Loucy (cell line): ENCODE results near the gene RASD1.

Experiments
- H2AFZ ChIP-seq: fragments of 200-600 bp; sonication (generic); 2 replicates; pipeline ENCODE4 v1.6.0; 2016; ENCODE audit warnings: antibody characterized with exemption, mild to moderate bottlenecking, low read length, moderate library complexity
- H3F3A ChIP-seq: fragments of 200-600 bp; 2 replicates; pipeline ENCODE4 v1.6.0; 2016; ENCODE audit warnings: antibody characterized with exemption, low read depth, mild to moderate bottlenecking
- H3K27me3 ChIP-seq: fragments of 200-600 bp; sonication (generic); 2 replicates; pipeline ENCODE4 v1.6.1; 2014; ENCODE audit warnings: low read length, mild to moderate bottlenecking; ENCODE audit not compliant: insufficient read depth, poor library complexity, severe bottlenecking
- H3K36me3 ChIP-seq: fragments of 200-600 bp; sonication (generic); 2 replicates; pipeline ENCODE4 v1.6.1; 2016; ENCODE audit warnings: low read length; ENCODE audit not compliant: insufficient read depth
- H3K4me1 ChIP-seq: fragments of 200-600 bp; sonication (generic); 2 replicates; pipeline ENCODE4 v1.5.1; 2014; ENCODE audit warnings: low read length, mild to moderate bottlenecking; ENCODE audit not compliant: insufficient read depth, poor library complexity, severe bottlenecking
- H3K4me2 ChIP-seq: fragments of 200-600 bp; sonication (generic); 2 replicates; pipeline ENCODE4 v1.6.0; 2014; ENCODE audit warnings: antibody characterized with exemption, low read length, low read depth, mild to moderate bottlenecking; ENCODE audit not compliant: poor library complexity, severe bottlenecking
- H3K4me3 ChIP-seq: fragments of 200-600 bp; sonication (generic); 2 replicates; pipeline ENCODE4 v1.5.1; 2014; ENCODE audit warnings: low read length, mild to moderate bottlenecking, mixed read lengths; ENCODE audit not compliant: poor library complexity, severe bottlenecking
- H3K79me2 ChIP-seq: fragments of 200-600 bp; sonication (generic); 2 replicates; pipeline ENCODE4 v1.6.1; 2014; ENCODE audit warnings: low read length; ENCODE audit not compliant: insufficient read depth
- H3K9ac ChIP-seq: fragments of 200-600 bp; sonication (generic); 2 replicates; pipeline ENCODE4 v1.6.0; 2014; ENCODE audit warnings: mild to moderate bottlenecking, low read depth, low read length, moderate library complexity; ENCODE audit not compliant: poor library complexity, severe bottlenecking
- H3K9me2 ChIP-seq: fragments of 200-600 bp; sonication (generic); replicated peaks from 2 replicates; pipeline ENCODE4 v1.6.1; 2016; ENCODE audit warnings: low read depth, low read length, mixed read lengths
- H3K9me3 ChIP-seq: fragments of 200-600 bp; sonication (generic); 2 replicates; pipeline ENCODE4 v1.6.1; 2014; ENCODE audit warnings: mild to moderate bottlenecking, antibody characterized with exemption, low read length, low read depth; ENCODE audit not compliant: insufficient read depth
- H4K20me1 ChIP-seq: fragments of 200-600 bp; sonication (generic); 2 replicates; pipeline ENCODE4 v1.6.0; 2014; ENCODE audit warnings: antibody characterized with exemption, low read length, mild to moderate bottlenecking; ENCODE audit not compliant: insufficient read depth, poor library complexity, severe bottlenecking
- CTCF ChIP-seq: fragments of 200-600 bp; sonication (generic); conservative IDR thresholded peaks from 2 replicates; pipeline ENCODE4 v1.5.1; 2014; ENCODE audit warnings: mild to moderate bottlenecking, antibody characterized with exemption, low read length
- EZH2phosphoT487 ChIP-seq: fragments of 200-600 bp; IDR thresholded peaks from 2 replicates; pipeline ENCODE4 v1.6.1; 2018; ENCODE audit warnings: antibody characterized with exemption, mild to moderate bottlenecking, moderate library complexity, borderline replicate concordance

The RASD1 gene

GRCh38 chr17:17523731-17524490, 27.7 kb upstream of the RASD1 start:
- no peak for TF ChIP-seq EZH2phosphoT487
- no peak for TF ChIP-seq CTCF
- Histone ChIP-seq H3K9me2 (no peaks in the 10 kb centered on the region), H2AFZ (no peak overlapping the region), H3K36me3 (no peaks in the 10 kb centered on the region), H3K27me3 (no peaks in the 10 kb centered on the region), H3F3A (no peaks in the 10 kb centered on the region), H3K9me3 (no peaks in the 10 kb centered on the region), H4K20me1 (no peaks in the 10 kb centered on the region), H3K79me2 (no peaks in the 10 kb centered on the region), H3K9ac (no peak overlapping the region), H3K4me3 (no peak overlapping the region), H3K4me1 (no peaks in the 10 kb centered on the region), H3K4me2 (no peak overlapping the region)

GRCh38 chr17:17523001-17523730, 27.0 kb upstream of the RASD1 start:
- no peaks in the 10 kb centered on the region for H4K20me1 ChIP-seq
- H3K27me3 ChIP-seq = no peaks in the 10 kb centered on the region
- no peaks in the 10 kb centered on the region for H3K4me1 ChIP-seq
- no peak overlapping the region for H3K4me2 ChIP-seq
- H3K79me2 ChIP-seq = no peaks in the 10 kb centered on the region
- H3K36me3 ChIP-seq = no peaks in the 10 kb centered on the region
- H3F3A ChIP-seq = no peaks in the 10 kb centered on the region
- H3K9ac ChIP-seq = no peak overlapping the region
- TF ChIP-seq EZH2phosphoT487 = no peak
- no peak for TF ChIP-seq CTCF
- H3K9me2 ChIP-seq = no peaks in the 10 kb centered on the region
- H3K9me3 ChIP-seq = no peaks in the 10 kb centered on the region
- H2AFZ ChIP-seq = no peak overlapping the region
- no peak overlapping the region for H3K4me3 ChIP-seq

GRCh38 chr17:17520599-17521232, 24.5 kb upstream of the RASD1 start:
- H3K27me3 ChIP-seq = no peaks in the 10 kb centered on the region
- H3K36me3 ChIP-seq = no peaks in the 10 kb centered on the region
- H3K9me3 ChIP-seq = no peaks in the 10 kb centered on the region
- no peak overlapping the region for H3K9ac ChIP-seq
- H3K4me1 ChIP-seq = no peaks in the 10 kb centered on the region
- H2AFZ ChIP-seq = no peak overlapping the region
- no peak for TF ChIP-seq CTCF
- no peak for TF ChIP-seq EZH2phosphoT487
- H3K9me2 ChIP-seq = no peaks in the 10 kb centered on the region
- H3K4me3 ChIP-seq = no peak overlapping the region
- no peaks in the 10 kb centered on the region for H4K20me1 ChIP-seq
- H3K79me2 ChIP-seq = no peaks in the 10 kb centered on the region
- no peaks in the 10 kb centered on the region for H3F3A ChIP-seq
- H3K4me2 ChIP-seq = no peak overlapping the region
